Gastrocnemius medialis (tissue), 4 donors: ENCODE measurements around the gene ACADVL. TPM values are rescaled to one million over a fixed set of nuclear protein-coding genes. Genes with fewer than 3 reads are reported as not detected.
A peak's percentile ranks its signal among the peaks of the same experiment; 100 is the strongest.
"Not testable (repeated sequence)": the region's sequence is repeated elsewhere in the genome, so short reads cannot be mapped to it uniquely, and the experiment has no call there.

Source experiments
- ATAC-seq, 2 donors: fragments of 150-250 bp; one replicate each; pipeline ENCODE4 v1.9.1; 2016
- DNase-seq, 2 donors: peaks; one replicate each; pipeline ENCODE4 v3.0.0-alpha.2; 2019
- H3K27ac ChIP-seq, 4 donors: fragments of 200-600 bp; sonication (generic); 1 replicate in 1 of 4; 2 replicates in 3 of 4; pipeline ENCODE4 v1.5.1; 2016 to 2018; ENCODE audit warnings: mild to moderate bottlenecking in 2 of 4, moderate library complexity in 1 of 4
- H3K27me3 ChIP-seq, 3 donors: fragments of 200-600 bp; sonication (generic) in 2 of 3; 1 replicate in 1 of 3; 2 replicates in 2 of 3; pipeline versions ENCODE4 v1.5.1 to v1.6.0; 2016 to 2019; ENCODE audit warnings: mild to moderate bottlenecking in 1 of 3, moderate library complexity in 1 of 3
- H3K36me3 ChIP-seq, 2 donors: fragments of 200-600 bp; sonication (generic) in 1 of 2; one replicate each; pipeline ENCODE4 v1.5.1; 2017 to 2018
- H3K4me1 ChIP-seq, 2 donors: fragments of 200-600 bp; sonication (generic) in 1 of 2; one replicate each; pipeline ENCODE4 v1.5.1; 2016 to 2017; ENCODE audit warnings: mild to moderate bottlenecking in 2 of 2
- H3K4me3 ChIP-seq, 4 donors: fragments of 200-600 bp; sonication (generic) in 3 of 4; 1 replicate in 1 of 4; 2 replicates in 3 of 4; pipeline ENCODE4 v1.5.1; 2016 to 2019; ENCODE audit warnings: mild to moderate bottlenecking in 2 of 4
- H3K9me3 ChIP-seq, 3 donors: fragments of 200-600 bp; sonication (generic) in 2 of 3; 1 replicate in 1 of 3; 2 replicates in 2 of 3; pipeline ENCODE4 v1.5.1; 2016 to 2019
- POLR2A ChIP-seq, 2 donors: fragments of 450-650 bp; IDR thresholded peaks; one replicate each; pipeline ENCODE4 v1.6.1; 2017; ENCODE audit warnings: antibody characterized with exemption in 2 of 2, mild to moderate bottlenecking in 2 of 2, moderate library complexity in 2 of 2
- in situ Hi-C, 4 donors: fragments of 200-750 bp; cut with MboI; loops; one replicate each; pipeline versions ENCODE4 v1.15.0 to v1.8.0; 2017; ENCODE audit warnings: low sequenced_read_pairs in 4 of 4
- intact Hi-C: fragments of 100-400 bp; cut with DNase I; formaldehyde crosslinking; loops from one replicate; pipeline ENCODE4 v1.15.1; 2023; ENCODE audit warnings: low total_unique reads
- total RNA-seq, 4 donors: library from RNA; depleted of rRNA; stranded (reverse); fragments of >200 nt; gene quantifications; one replicate each; pipeline versions ENCODE4 v1.1.0 to v1.2.3, GENCODE V29; 2016
- TF ChIP-seq, protein P1 (sequence below), 5 experiments: fragments of 450-650 bp in 3 of 5; fragments of 200-600 bp in 2 of 5; sonication (generic) in 2 of 5; IDR thresholded peaks in 4 of 5; conservative IDR thresholded peaks in 1 of 5; 1 replicate in 4 of 5; 2 replicates in 1 of 5; pipeline ENCODE4 v1.5.1; 2016 to 2019; ENCODE audit warnings: antibody characterized with exemption in 5 of 5, mild to moderate bottlenecking in 3 of 5, moderate library complexity in 3 of 5

Gene ACADVL
- total RNA-seq, 4 donors from 2014 or later: 771 to 1,217 (median 1,086) TPM

DNA sequence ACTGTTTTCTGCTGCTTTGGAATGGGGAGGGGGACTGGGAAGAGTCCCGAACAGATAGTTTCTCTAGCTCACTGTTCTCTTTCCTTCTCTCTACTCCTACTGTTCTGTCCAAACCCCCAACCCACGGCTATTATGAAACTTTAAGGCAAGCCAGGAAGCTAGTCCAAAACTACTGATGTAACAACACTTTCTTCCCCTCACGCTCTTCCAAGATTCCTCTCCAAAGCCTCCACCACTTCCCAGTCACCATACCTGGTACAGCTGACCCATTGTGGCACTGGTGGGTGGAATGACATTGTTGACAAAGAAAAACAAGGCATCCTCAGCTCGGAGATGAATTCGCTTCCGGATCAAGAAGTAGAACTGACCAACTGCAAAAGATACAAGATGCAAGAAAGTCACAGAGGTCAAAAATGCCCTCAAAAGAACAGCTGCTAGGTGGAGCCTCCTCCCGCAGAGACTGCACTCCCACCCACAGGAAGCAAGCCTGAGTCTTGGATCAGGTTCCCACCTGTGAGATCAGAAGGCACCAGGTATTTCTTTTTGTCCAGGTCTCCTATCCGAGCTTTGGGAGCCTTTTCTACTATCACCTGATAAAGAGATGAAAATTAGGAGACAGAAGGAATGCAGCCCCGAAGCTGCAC is 21.5 kb downstream of the ACADVL start:
- Histone ChIP-seq H3K4me1 (peaks cover 26 to 30% of the 10 kb centered on the region in 2 donors), H3K27me3 (no peaks in the 10 kb centered on the region), H3K4me3 (peak overlapping the region; percentile 75 to 99 (median 92)), H3K36me3 (peaks cover 0 to 40% of the 10 kb centered on the region in 2 donors), H3K27ac (peak overlapping the region; percentile 92 to 99 (median 98)), H3K9me3 (no peaks in the 10 kb centered on the region)
- intact Hi-C loops: loop anchor here (5.0 kb wide), 1 partner anchor 911 kb away; the partner anchor contains the start of gene PER1
- ATAC-seq (no peak), DNase-seq (no peak)
- in situ Hi-C loops: no loop called here
- TF ChIP-seq, protein P1, sequence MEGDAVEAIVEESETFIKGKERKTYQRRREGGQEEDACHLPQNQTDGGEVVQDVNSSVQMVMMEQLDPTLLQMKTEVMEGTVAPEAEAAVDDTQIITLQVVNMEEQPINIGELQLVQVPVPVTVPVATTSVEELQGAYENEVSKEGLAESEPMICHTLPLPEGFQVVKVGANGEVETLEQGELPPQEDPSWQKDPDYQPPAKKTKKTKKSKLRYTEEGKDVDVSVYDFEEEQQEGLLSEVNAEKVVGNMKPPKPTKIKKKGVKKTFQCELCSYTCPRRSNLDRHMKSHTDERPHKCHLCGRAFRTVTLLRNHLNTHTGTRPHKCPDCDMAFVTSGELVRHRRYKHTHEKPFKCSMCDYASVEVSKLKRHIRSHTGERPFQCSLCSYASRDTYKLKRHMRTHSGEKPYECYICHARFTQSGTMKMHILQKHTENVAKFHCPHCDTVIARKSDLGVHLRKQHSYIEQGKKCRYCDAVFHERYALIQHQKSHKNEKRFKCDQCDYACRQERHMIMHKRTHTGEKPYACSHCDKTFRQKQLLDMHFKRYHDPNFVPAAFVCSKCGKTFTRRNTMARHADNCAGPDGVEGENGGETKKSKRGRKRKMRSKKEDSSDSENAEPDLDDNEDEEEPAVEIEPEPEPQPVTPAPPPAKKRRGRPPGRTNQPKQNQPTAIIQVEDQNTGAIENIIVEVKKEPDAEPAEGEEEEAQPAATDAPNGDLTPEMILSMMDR (IDR thresholded peaks at IDR 0.05 in 4 of 5, conservative IDR thresholded peaks at IDR 0.05 in 1 of 5): no peak
- no peak for TF ChIP-seq POLR2A (IDR thresholded peaks at IDR 0.05)

DNA sequence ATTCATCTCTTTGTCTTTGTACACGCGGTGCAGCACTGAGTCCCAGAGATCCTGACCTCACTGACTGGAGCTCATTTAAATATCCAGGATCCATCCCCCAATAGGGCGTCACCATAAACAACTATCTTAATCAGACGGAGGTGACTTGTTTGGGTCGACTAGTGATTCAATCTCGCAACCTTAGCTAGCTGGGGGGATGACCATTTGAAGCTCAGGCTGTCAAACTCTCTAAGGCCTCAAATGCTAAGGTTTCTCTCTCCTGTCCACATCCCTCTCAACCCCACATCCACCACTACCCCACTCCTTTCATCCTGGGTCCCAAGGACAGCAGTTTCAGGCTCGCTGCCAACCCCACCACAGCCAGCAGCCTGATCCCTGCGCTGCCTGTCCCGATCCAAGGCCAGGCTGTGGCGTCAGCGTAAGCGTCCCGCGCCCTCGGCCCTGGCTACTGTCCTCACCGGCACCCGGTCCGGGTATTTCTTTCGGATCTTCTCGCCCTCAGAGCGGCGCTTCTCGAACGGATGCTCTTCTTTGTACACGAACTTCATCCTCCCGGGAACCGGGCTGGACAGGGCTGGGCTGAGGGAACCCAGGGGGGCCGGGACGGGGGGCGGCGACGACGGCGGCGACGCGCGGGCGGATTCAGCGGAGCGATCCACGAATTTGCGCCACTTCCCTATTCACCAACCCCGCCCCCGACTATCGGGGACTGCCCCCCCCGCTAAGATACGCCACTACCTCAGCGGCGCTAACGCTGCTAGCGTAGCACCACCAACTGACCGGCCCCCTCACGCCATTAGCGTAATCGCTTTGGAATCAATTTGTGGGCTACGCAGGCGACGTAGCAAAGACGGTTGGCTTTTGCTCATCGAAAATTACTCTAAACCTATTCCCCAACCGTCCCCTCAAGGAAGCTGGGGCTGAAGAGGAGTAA is 22.3 kb downstream of the ACADVL start, which contains the start of gene GABARAP:
Gene GABARAP, minus strand, starts transcription at position 667 of the 934 bp plus-strand sequence. Its CDS starts 119 bp downstream, at position 548.
- ATAC-seq (peak; percentile 30 to 41), DNase-seq (peak; percentile 88 to 92)
- H3K27ac ChIP-seq: peak within 1 kb of the TSS; percentile 92 to 99 (median 98)
- intact Hi-C loops (loop anchor here (2.0 to 5.0 kb wide), 2 partner anchors 65 to 910 kb away; partner anchors contain the start of genes EIF5A and PER1), in situ Hi-C loops (no loop called here)
- H3K4me3 ChIP-seq: peak within 1 kb of the TSS; percentile 75 to 99 (median 92)
- TF ChIP-seq, protein P1 (IDR thresholded peaks at IDR 0.05 in 4 of 5, conservative IDR thresholded peaks at IDR 0.05 in 1 of 5): no peak
- peak; percentile 81 to 86 for TF ChIP-seq POLR2A (IDR thresholded peaks at IDR 0.05)
- H3K36me3 ChIP-seq: peaks cover 0 to 43% of the 10 kb centered on the region in 2 donors
- no peaks in the 10 kb centered on the region for H3K27me3 ChIP-seq
- H3K4me1 ChIP-seq: peaks cover 28 to 29% of the 10 kb centered on the region in 2 donors
- H3K9me3 ChIP-seq: no peaks in the 10 kb centered on the region

DNA sequence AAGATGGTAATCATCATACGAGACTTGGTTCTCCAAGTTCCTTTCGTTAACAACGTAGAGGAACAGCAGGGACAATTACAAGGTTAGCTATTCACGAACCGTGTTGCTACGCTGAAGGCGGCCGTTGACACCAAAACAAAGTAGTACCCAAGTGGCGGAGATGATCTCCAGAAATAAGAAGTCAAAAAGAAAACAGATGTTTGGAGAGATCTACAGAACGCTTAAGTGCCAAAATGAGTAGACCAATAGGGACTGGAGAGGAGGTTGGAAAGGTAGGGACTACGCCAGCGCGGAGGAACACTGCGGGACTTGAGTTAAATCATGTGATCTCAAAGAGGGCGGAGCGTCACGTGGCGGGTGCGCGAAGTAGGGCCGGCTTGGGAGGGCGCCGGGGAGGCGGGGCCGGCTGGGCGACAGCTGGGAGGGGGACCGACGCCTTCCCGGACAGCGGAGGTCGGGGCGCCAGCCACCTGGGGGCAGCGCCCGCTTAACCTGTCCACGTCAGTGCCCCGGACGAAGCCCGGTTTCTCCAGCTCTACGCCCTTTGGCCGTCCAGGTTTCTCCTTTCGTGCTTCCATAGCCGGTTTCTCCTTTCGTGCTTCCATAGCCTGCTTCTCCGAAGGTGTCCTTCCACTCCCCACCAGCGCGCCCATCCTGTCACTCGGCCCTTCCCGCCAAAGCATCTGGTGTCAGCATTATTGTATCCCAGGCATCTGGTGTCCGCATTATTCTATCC is 23.1 kb downstream of the ACADVL start:
- Histone ChIP-seq H3K4me1 (peaks cover 27 to 35% of the 10 kb centered on the region in 2 donors), H3K27ac (peak overlapping the region; percentile 92 to 99 (median 98)), H3K27me3 (no peaks in the 10 kb centered on the region), H3K36me3 (peaks cover 0 to 44% of the 10 kb centered on the region in 2 donors), H3K9me3 (no peaks in the 10 kb centered on the region), H3K4me3 (peak overlapping the region; percentile 75 to 99 (median 92))
- ATAC-seq (peak; percentile 40 to 42), DNase-seq (peak; percentile 92 to 96)
- intact Hi-C loops (loop anchor here (2.0 to 5.0 kb wide), 2 partner anchors 64 to 909 kb away; partner anchors contain the start of genes EIF5A and PER1), in situ Hi-C loops (no loop called here)
- peak; percentile 74 to 75 for TF ChIP-seq POLR2A (IDR thresholded peaks at IDR 0.05)
- TF ChIP-seq, protein P1 (IDR thresholded peaks at IDR 0.05 in 4 of 5, conservative IDR thresholded peaks at IDR 0.05 in 1 of 5): peak in 3 of 5 experiments; percentile 15 to 27 (median 20)

DNA sequence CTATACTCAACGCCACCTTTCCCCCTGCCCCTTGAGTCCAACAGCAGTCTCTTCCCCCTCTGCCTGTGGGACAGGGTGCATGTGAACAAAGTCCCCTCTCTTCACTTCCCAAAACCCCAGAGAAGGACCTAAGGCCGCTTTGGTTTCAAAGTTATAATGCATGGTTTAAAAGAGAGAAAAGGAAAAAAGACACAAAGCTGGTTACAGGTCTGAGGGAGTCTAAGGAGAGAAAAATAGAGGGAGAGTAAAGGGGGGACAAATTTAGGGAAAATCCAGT is 23.7 kb downstream of the ACADVL start:
- Histone ChIP-seq H3K9me3 (no peaks in the 10 kb centered on the region), H3K27me3 (no peaks in the 10 kb centered on the region), H3K36me3 (peaks cover 0 to 44% of the 10 kb centered on the region in 2 donors), H3K4me1 (peaks cover 32 to 40% of the 10 kb centered on the region in 2 donors), H3K27ac (peak overlapping the region; percentile 92 to 99 (median 98)), H3K4me3 (peak overlapping the region; percentile 75 to 99 (median 92))
- ATAC-seq: no peak
- in situ Hi-C loops (no loop called here), intact Hi-C loops (loop anchor here (2.0 to 5.0 kb wide), 2 partner anchors 63 to 909 kb away; partner anchors contain the start of genes EIF5A and PER1)
- TF ChIP-seq POLR2A (IDR thresholded peaks at IDR 0.05): no peak
- TF ChIP-seq, protein P1 (IDR thresholded peaks at IDR 0.05 in 4 of 5, conservative IDR thresholded peaks at IDR 0.05 in 1 of 5): no peak
- DNase-seq: no peak

DNA sequence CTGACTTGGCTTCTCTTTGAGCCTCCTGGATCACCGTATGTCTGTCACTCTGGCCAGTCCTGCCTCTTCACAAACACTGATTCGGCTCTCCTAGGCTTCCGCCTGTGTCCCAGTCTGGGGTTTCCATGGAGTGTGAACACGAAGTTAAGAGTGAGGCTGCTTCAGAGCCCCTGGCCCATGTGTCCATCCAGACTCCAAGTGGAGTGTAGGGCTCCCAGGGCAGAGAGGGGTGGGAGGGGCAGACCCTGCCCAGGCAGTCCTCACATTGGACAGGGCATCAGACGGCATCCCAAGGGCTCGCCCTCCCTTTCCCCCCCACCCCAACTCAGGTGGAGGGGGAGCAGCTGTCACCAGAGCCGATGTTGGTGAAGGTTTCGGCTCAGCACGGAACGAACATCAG is 24.1 kb downstream of the ACADVL start:
- H3K9me3 ChIP-seq, H3K27me3 ChIP-seq, DNase-seq, in situ Hi-C loops, H3K4me3 ChIP-seq, ATAC-seq: not testable (repeated sequence)
- intact Hi-C loops: loop anchor here (2.0 to 5.0 kb wide), 2 partner anchors 63 to 908 kb away; partner anchors contain the start of genes EIF5A and PER1
- H3K36me3 ChIP-seq: peaks cover 0 to 44% of the 10 kb centered on the region in 2 donors
- peak overlapping the region; percentile 92 to 99 (median 98) for H3K27ac ChIP-seq
- peaks cover 35 to 44% of the 10 kb centered on the region in 2 donors for H3K4me1 ChIP-seq
